ENCODE measurements around the gene PLA2G15.
"Not testable (repeated sequence)": the region's sequence is repeated elsewhere in the genome, so short reads cannot be mapped to it uniquely, and the experiment has no call there.

PLA2G15 gene

DNA sequence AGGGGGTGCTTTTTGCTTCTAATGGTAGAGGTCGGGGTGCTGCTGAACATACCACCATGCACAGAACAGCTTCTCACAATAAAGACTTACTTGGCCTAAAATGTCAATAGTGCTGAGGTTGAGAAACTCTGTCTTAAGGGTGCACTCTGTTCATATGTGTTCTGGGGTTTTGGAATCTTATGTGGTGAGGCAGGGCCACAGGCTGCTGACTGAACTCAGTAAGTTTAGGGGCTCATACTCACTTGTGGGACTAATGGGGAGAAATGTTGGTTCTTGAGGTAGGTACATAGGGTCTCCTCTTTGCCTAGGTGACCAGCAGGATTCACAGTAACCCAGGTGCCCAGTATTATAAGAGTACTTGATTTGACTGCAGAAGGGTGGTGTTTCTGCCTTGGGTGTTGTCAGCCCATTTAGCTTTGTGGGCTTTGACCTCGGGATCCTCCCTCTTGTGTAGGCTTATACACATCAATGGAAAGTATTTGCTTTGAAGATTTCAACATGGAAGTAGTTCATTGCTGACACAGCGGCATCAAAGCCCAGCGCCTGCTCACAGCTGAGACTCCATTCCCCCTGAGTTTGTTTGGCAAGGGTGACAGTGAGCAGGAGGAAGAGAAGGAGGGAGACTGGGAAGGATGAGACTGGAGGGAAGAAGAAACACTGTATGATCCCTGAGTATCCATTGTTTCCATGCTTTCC lies 36.3 kb downstream of the PLA2G15 start:
- DNase-seq: no peak

GRCh38 chr16:68282064-68282452 lies 36.9 kb downstream of the PLA2G15 start:
- DNase-seq: no peak

- no peak for DNase-seq
These were observed 38.2 kb downstream of the PLA2G15 start for GRCh38 chr16:68283346-68283745.

- DNase-seq: no peak
These were observed 38.8 kb downstream of the PLA2G15 start for GRCh38 chr16:68283801-68284598.

DNA sequence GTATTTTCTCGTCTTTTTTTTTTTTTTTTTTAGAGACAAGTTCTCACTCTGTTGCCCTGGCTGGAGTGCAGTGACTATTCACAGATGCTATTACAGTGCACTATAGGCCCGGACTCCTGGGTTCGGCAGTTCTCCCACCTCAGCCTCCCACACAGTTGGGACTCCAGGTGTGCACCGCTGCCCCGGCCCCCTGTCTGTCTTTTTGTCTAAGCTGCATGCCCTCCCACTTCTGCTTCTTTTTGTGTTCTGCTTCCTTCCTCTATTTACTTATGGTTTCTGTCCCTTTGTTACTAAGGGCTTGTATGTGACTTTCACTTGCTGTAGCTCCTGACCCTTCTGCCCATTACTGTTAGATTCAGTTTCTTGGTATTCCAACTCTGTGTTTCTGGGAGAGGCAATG lies 39.7 kb downstream of the PLA2G15 start:
- no peak for DNase-seq

GRCh38 chr16:68285683-68286082 lies 40.5 kb downstream of the PLA2G15 start:
- no peak for DNase-seq

- DNase-seq: no peak
These were observed 41.2 kb downstream of the PLA2G15 start for GRCh38 chr16:68286153-68287074.

DNA sequence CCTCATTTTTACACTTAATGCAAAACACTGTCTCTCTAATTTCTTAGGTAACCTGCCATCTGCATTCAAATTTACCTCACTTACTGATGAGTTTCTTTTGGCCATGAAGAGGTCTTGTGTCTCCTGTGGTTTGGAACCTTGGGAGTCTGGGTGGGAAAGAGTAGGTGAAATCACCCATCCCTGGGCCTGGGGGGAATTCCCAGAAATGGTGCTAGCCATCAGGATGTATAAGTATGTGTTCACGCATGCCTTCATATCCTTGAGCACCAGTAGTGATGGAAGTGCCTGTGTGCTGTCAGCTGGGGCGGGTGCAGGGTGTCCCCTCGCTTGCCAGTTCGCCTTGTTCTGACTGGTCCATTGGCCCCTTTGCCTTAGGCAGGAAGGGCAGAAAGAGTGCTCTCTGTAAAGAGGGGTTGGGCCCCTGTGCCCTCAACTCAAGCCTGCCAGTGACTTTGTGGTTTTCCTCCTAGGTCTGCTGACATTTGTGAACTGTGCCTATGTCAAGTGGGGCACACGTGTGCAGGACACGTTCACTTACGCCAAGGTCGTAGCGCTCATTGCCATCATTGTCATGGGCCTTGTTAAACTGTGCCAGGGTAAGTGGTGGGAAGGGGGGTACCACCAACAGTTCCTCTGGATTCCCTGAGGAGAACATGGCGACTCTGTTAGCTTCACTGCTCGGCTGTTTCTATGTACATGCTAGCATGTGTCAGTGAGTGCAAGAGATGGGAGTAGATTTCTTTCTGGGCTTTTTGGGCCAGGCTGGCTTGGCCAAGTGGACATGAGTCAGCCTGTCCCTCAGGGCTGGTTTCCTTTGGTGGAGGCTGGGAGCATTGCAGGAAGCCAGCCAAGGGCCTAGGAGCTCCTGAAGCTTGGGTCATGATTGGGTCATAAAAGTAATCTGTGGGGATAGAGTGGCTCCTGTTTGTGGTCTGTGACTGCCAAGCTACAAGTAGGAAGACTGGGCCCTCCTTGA lies 42.4 kb downstream of the PLA2G15 start:
- no peak for DNase-seq

GRCh38 chr16:68288252-68288650 lies 43.1 kb downstream of the PLA2G15 start:
- DNase-seq: no peak

GRCh38 chr16:68288796-68289195 lies 43.6 kb downstream of the PLA2G15 start:
- not testable (repeated sequence) for DNase-seq

DNA sequence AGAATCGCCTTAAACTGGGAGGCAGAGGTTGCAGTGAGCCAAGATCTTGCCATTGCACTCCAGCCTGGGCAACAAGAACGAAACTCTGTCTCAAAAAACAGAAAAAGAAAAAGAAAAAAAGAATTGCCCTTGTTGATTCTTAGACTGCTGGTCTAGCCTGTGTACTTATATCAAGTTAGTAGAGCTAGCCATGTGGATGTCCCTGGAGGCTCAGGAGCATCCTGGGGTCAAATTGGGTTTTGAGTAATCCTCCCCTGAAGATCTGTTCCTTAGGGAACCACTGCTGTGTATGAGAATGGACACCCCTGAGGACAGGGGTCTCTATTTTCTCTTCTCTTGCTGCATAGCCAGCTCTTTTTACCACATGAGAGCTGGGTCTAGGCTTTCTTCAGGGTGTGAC lies 44.0 kb downstream of the PLA2G15 start:
- DNase-seq: no peak

DNA sequence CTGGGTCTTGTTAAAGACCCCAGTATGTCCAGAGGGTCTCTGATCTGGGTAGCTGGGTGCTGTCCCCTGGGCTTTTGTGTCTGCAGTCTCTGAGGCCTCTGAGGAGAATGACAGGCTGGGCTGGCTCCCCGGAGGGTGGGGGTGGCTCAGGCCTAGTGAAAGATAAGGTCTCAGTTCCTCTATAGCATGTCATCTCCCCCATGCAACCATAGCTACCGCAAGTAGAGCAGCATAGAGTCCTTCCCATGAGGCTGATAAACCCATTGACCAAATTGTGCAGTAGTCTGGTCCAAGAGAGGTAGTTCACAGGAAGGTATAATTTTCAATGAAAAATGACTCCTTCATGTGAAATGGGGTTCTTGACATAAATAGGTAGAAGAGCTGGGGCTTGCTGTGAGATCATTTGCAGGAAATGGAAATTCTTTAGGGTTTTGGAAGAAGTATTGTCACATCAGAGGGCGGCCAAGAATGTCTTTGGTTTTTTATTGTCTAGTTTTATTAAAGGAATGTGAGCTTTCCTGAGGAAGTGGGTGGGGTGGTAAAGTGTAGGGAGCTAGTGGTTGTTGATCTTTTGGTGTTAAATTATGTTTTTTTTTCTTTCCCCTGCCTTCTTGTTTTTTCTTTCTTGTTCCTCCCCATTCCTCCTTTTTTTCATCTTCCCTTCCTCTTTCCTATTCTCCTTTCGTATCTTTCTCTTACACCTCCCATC lies 44.6 kb downstream of the PLA2G15 start:
- no peak for DNase-seq

- no peak for DNase-seq
These were observed 45.3 kb downstream of the PLA2G15 start for GRCh38 chr16:68290450-68290849.

DNA sequence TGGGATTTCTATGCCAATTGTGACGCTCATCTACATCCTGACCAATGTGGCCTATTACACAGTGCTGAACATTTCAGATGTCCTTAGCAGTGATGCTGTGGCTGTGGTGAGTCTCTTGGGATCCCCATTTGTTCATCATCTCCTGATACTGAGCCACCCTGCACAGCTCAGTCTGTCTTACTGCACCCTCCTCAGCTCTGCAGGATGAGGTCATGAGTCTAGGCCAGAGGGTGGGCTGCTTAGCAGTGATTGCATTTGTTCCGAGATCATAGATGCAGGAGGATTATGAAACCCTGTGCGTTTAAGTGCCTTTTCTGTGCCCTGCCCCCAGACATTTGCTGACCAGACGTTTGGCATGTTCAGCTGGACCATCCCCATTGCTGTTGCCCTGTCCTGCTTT lies 46.1 kb downstream of the PLA2G15 start:
- no peak for DNase-seq

DNA sequence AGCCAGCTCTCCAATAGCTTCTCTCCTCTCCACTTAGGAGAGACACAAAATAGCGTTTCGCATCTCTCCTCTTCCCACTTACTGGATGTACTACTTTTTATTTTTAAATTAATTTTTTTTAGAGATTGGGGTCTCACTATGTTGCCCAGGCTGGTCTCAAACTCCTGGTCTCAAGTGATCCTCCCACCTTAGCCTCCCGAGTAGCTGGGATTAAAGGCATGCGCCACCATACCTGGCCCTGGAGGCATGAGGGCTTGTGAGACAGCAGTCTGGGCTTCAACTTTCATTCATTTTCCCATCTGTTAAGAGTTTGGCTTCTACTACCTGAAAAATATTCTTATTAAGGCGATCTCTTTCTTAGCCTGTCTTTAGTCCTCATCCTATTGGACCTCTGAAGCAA lies 47.3 kb downstream of the PLA2G15 start:
- no peak for DNase-seq

GRCh38 chr16:68296291-68296690 lies 51.1 kb downstream of the PLA2G15 start:
- no peak for DNase-seq

DNA sequence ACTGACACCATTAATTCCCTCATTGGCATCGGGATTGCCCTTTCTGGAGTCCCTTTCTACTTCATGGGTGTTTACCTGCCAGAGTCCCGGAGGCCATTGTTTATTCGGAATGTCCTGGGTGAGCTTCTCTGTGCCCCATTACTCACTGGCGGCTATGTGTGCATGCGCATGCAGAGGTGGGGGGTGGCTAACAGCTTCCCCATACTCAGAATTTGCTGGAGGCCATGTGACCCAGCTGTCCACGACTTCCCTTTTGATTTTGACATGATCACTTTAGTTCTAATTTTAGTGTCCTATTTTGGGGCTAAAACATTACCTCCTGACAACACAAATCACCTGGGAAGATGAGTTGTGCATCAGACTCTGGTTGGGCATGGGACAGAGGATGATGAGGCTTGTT lies 51.5 kb downstream of the PLA2G15 start:
- no peak for DNase-seq

GRCh38 chr16:68297908-68298307 lies 52.7 kb downstream of the PLA2G15 start:
- peak in 2 of 3 experiments; percentile 1 to 12 for DNase-seq

DNA sequence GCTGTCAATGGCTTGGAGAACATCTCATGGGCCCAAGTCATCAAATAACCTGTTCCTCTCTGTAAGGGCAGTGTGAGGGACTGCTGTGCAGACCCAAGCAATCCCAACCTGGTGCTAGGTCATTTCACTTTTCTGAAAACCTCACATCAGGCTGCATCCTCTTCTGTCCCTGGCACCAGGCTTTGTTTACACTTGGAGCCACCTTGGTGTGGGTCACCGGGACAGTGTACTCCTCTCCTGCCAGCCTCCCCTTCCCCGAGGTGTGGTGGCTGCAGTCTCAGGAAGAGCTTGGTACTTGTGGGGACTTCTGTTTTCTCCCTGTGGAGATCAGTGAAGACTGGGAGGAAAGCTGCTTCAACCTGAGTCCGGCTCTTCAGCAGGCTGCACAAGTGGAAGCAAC lies 53.1 kb downstream of the PLA2G15 start:
- no peak for DNase-seq

GRCh38 chr16:68298907-68299561 lies 53.9 kb downstream of the PLA2G15 start:
- DNase-seq: peak in 1 of 3 experiments; percentile 53
